GM15510 (cell line): ENCODE data around the gene SHH.

Experiments used
- POLR2A ChIP-seq: IDR thresholded peaks from 3 replicates; pipeline ENCODE4 v1.6.1; 2011; ENCODE audit warnings: borderline replicate concordance; ENCODE audit not compliant: insufficient read length; ENCODE audit errors: extremely low read depth

Gene SHH

DNA sequence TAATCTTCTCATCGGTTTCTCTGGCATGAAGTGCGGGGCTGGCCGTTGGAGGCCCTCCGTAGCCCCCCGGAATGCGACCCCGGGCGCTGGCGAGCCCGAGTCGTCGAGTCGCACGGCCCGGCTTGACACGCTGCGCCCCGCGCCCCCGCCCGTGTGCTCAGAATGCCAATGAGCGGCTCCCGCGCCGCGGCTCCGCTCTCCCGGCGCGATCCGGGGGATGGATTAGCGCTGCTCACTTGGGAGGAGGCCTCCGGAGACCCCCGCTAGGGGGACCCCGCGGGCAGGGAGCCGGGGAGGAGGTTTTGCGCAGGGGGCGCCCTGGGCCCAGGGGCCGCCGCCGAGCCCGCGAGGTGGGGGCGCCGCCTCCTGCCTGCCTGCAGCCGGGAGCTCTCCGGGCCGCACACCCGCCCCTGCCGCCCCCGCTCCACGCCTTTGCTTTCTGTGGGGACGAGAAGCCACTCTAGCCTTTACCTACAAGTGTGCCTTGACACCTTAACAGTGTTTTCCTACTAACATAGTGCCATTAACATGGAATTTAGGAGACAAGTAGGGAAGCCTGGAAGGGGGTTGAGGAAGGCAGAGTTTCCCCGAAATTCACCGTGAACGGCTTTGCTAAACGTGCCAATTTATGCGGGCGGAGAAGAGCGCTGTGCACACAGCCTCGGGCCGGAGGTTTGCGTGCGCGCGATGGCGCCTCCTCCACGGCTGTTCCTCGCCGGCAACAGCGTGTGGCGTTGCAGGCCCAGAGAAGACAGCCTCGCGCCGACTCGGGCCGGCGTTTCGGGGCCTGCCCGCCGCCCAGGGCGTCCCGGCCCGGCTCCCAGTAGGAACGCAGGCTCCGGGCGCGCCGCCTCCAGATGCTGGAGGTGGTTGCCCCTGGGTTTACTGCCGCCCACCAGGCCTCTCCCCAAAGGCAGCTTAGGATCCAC is 7.1 kb downstream of the SHH start:
- TF ChIP-seq POLR2A = no peak

- no peak for TF ChIP-seq POLR2A
Measured at GRCh38 chr7:155804431-155804831, 7.8 kb downstream of the SHH start.

GRCh38 chr7:155803418-155804376 is 8.6 kb downstream of the SHH start:
- no peak for TF ChIP-seq POLR2A

DNA sequence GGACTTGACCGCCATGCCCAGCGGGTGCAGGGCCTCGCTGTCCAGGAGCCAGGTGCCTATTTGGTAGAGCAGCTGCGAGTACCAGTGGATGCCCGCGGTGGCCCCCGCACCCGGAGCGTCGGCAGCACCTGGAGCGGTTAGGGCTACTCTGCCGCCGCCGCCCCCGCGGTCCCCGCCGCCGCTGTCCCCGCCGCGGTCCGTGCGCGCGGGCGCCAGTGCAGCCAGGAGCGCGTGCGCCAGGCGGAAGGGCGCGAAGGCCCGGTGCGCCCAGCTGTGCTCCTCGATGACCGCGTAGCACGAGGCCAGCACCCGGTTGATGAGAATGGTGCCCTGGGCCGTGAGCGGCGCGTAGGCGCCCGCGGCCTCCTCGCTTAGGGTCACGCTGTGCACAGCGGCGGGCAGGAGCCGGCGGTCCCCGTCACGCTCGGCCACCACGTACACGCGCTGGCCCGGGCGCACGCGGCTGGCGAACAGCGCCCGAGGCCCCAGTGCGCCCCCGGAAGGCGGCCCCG is 9.3 kb downstream of the SHH start:
- TF ChIP-seq POLR2A = no peak

- TF ChIP-seq POLR2A = no peak
Measured at GRCh38 chr7:155802291-155802690, 10.0 kb downstream of the SHH start.

GRCh38 chr7:155800741-155801267 is 11.5 kb downstream of the SHH start:
- TF ChIP-seq POLR2A = no peak

DNA sequence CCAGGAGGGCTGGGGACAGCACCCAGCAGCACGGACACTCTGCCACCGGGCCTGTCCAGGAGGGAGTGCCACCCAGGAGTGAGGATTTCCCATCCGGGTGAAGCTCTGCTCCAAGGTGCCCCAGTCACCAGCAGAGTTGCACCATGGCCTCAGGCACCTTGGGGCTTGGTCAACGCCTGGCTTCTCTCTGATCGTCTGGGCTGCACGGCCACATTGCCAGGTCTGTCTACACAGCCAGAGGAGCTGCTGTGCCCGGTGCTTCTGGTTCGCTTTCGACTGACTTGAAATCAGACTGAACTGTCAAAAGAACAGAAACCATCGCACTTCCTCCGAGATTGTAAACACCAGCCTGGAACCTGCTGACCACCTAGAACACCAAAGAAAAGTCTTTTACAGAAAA is 12.0 kb downstream of the SHH start:
- no peak for TF ChIP-seq POLR2A

- no peak for TF ChIP-seq POLR2A
Measured at GRCh38 chr7:155799514-155799913, 12.7 kb downstream of the SHH start.

DNA sequence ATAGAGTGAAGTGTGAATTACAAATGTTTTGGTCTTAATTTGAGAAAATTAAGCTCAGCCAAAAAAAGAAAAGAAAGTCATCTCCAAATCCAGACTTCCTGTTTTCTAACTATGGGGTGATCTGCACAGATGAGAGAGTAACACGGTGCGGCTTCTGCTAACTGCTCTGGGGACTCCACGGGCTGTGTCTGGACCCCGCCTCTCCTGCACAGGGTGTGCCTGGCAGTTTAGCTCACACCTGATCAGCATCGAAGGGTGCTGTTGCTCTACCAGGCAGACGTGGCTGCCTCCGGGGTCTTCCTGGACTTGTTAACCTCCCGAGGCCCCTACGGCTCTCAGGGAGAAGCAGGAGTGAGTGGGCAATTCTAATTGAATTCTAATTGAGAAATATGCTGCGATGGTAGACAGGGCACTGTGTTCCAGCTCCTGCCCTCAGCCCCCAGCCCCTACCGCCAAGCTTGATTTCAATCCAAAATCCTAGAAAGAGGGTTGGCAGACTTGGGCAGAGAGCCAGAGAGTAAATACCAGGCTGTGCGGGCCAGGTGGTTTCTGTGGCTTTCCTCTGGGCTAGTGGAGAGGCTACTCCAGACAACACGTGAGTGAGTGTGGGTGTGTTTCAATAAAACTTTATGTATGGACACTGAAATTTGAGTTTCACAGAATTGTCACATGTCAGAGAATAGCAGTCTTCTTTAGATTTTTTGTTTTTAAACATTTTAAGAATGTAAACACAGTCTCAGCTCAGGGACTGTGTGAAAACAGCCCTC is 13.4 kb downstream of the SHH start:
- TF ChIP-seq POLR2A = no peak

- TF ChIP-seq POLR2A = no peak
Measured at GRCh38 chr7:155797262-155798250, 14.7 kb downstream of the SHH start.

GRCh38 chr7:155796381-155797261 is 15.6 kb downstream of the SHH start:
- no peak for TF ChIP-seq POLR2A

- no peak for TF ChIP-seq POLR2A
Measured at GRCh38 chr7:155795951-155796350, 16.3 kb downstream of the SHH start.
